Stimulated activated CD4-positive, alpha-beta T cell treated with anti-CD3 and anti-CD28 coated beads, Interleukin-4, amount 100 ng/mL, for 1 hour (primary cell): ENCODE results near the gene ANXA2R.
"Not testable (repeated sequence)": the region's sequence is repeated elsewhere in the genome, so short reads cannot be mapped to it uniquely, and the experiment has no call there.

Experiments used
- DNase-seq: peaks from one replicate; pipeline ENCODE4 v3.0.0-alpha.2; 2020

Gene ANXA2R

DNA sequence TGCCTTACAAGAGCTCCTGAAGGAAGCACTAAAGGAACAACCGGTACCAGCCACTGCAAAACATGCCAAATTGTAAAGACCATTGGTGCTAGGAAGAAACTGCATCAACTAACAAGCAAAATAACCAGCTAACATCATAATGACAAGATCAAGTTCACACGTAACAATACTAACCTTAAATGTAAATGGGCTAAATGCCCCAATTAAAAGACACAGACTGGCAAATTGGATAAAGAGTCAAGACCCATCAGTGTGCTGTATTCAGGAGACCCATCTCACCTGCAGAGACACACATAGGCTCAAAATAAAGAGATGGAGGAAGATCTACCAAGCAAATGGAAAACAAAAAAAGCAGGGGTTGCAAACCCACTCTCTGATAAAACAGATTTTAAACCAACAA is 15.0 kb upstream of the ANXA2R start:
- not testable (repeated sequence) for DNase-seq

- no peak for DNase-seq
Measured at GRCh38 chr5:43051684-43052083, 11.6 kb upstream of the ANXA2R start.

DNA sequence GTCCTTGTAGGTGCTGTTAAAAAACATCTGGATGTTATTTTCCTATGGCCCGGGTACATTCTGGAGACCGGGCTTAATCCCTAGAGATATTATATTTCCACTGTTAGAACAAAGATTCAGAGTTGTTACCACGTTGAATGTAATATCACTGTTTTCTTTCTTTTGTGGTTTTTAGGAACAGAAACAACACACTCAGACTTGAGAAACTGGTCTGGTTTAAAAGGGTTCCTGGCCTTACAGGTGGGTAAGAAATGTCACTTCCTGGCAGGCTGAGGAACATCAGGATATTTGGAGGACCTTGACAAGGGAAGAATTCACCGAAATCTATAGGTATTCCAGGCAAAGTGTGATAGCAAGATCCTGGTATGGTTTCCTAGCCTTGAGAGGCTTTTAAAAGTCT is 10.3 kb upstream of the ANXA2R start:
- DNase-seq, result no peak

DNA sequence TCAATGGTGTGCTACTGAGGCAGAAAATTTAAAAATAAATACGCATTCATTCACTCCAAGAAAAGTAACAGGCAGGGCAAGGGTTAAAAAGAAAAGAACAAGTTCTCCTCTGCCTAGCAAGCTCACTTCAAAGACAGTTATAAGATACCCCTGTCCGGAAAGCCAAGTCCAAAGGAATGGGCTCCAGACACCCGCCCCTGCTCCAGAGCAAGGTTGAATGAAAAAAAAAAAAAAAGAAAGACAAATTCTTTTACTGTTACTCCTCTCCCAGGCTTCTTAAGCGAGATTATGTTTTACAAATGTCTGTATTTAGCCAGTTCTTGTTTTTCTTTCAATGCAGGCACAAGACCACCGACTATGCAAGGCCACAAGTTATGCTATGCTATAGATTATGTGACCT is 9.1 kb upstream of the ANXA2R start:
- DNase-seq, result no peak

GRCh38 chr5:43046474-43046873 is 6.4 kb upstream of the ANXA2R start:
- no peak for DNase-seq

DNA sequence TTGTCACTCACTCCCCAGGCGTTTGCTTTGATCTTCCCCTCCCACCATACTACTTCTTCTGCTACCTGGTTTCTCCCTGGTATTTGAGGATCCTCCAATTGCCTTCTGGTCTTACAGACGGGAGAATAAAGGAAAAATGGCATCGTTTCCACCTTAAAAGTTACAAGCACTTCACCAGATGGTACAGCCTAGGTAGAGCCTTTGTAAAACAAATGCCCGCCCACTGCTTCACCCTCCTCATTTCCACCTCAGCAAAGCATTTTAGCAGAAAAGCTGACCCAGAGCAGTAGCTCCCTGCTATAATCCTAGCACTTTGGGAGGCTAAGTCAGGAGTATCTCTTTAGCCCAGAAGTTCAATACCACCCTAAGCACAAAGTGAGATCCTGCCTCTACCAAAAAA is 5.1 kb upstream of the ANXA2R start:
- DNase-seq, result no peak

DNA sequence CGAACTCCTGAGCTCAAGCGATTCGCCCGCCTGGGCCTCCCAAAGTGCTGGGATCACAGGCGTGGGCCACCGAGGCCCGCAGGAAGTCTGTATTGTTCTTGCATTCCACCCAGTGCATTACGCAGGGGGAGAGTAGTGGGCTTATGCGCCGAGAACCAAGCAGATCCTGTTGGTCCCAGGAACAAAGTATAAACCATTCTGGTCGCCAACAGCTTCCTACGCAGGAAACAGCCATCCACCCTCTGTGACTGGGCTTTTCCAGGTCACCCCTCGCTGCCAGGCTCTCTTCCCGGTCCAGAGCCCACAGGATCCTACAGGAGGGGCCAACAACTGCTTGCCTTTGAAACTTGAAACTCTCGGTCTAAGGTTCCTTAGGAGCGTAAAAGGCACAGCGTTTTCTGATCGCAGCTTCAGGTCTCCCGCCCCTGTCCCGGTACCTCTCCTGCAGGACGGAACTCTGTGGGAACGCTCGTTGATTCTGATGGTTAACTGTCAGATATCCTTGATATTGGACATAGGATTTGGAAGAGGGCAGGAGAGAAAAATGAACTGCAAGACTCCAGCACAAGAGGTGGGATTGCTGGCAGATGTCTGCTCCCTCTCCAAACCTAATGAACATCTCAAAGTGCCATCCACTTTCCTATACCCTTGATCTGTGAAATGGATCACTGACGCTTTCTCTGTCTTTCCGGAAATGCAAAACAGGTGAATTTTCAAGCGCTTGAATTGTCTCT is 4.2 kb upstream of the ANXA2R start:
- DNase-seq, result no peak

GRCh38 chr5:43043400-43043756 is 3.3 kb upstream of the ANXA2R start:
- DNase-seq, result no peak

GRCh38 chr5:43042626-43043399 is 2.7 kb upstream of the ANXA2R start:
- DNase-seq, result peak; percentile 64

DNA sequence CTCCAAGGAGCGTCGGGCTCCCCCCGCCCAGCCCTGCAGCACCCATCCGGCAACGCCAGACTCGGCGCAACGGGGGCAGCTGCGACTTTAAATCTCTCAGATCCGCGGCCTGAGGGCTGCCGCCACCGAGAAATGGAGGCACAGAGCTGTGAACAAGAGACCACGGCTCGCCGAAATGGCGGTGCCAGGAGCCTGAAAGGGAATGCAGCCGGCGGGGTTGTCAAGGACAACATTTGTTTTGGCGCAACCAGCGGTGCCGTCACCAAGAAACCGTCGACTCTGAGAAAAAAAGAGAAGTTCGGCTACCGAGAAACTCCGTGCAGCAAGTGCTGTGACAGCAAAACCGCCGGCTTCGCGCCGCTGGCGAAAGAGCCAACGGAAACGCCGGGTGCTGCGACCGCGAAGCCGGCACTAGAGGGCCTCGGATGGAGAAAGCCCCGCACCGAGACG is 2.1 kb upstream of the ANXA2R start:
- DNase-seq, result peak; percentile 72

GRCh38 chr5:43041669-43042175 is 1.6 kb upstream of the ANXA2R start:
- DNase-seq, result peak; percentile 68

DNA sequence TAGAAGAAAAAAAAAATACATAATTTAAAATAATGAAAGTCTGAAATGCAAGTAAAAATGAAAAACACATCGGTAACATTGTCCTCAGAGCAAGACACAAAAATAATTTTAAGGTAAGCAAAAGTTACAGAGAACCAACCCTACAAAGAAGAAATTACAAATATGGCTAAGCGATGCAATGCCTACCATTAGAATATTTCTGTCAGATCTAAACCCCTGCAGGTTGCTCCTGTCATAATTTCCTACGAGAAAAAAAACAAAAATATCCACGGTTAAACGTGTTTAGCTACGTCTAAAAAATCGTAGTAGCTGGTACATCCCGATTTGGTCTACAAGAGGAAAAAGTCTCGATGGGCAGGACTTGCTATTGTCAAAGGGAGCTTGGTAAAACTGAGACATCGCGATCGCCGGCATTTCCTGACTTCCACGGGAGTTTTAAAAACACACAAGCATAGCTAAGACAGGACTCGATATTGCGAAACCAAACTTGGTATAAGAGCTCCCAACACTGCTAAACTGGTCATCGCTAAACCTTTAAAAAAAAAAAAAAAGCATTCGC is 1.1 kb upstream of the ANXA2R start:
- DNase-seq, result no peak

GRCh38 chr5:43039471-43040286 is 440 bp downstream of the ANXA2R start:
- peak; percentile 67 for DNase-seq

DNA sequence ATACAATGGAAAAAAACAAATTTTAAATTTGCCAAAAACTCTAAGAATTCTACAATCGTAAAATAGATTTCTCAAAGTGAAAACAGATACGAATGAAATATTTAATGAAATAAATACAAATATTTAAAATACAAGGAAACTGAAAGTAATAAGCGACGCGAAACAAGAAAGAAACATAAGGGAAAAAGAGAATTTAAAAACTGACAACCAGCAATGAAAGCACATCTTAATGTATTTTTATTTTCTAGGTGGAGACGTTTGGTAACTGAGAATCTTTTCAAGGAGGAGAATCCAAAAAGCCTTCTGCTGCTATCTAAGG is 1.0 kb downstream of the ANXA2R start:
- DNase-seq, result no peak

GRCh38 chr5:43038496-43038989 is 1.6 kb downstream of the ANXA2R start:
- peak; percentile 24 for DNase-seq

GRCh38 chr5:43037636-43038495 is 2.3 kb downstream of the ANXA2R start:
- DNase-seq, result no peak

GRCh38 chr5:43036856-43037635 is 3.1 kb downstream of the ANXA2R start:
- DNase-seq, result no peak

DNA sequence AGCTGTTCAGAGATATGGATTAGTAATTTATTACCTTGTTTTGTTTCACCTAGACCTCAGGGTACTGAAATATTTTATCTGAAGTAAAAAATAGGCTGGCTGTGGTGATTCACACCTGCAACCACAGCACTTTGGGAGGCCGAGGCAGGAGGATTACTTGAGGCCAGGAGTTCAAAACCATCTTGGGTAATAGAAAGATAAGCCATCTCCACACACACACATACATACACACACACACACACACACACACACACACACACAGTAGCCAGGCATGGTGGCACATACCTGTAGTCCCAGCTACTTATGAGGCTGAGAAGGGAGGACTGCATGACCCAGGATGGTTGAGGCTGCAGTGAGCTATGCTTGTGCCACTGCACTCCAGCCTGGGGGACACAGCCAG is 3.7 kb downstream of the ANXA2R start:
- no peak for DNase-seq

- DNase-seq, result no peak
Measured at GRCh38 chr5:43034591-43034968, 5.5 kb downstream of the ANXA2R start.

DNA sequence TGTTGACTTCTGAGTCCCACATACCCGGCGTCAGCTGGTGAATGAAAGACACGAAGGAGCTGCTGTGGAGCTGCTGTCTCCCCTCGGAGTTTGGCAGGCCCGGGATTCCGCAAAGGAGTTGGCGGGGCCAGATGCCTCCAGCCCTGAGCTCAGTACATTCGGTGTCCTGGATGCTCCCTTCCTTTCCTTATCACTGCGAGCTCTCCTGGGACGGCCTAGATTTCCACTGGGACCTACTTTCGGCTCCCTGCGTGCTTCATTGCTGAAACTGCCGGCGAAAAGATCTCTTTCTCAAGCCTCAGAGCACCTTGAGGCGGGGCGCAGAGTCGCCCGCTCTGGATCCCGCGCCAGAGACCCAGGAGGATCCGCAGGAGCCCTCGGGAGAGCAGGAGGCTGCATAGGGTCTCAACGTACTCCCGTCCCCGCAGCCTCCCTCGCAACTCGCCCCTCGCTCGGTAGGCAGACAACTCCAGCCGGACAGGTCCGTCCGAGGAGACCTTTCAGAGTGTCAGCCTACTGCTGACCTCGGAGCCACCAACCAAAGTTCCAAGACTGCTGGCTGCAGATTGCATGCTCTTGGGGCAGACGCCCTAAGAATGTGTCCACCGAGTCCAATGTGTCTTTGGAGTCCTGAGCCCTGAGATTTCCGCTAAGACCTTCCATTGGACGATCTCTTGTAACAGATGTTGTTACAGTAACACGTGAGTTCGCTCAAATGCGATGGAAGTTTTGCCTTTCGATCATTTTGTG is 6.1 kb downstream of the ANXA2R start:
- DNase-seq, result no peak
